ENCODE results near the gene HSD17B1. TPM values are rescaled to one million over a fixed set of nuclear protein-coding genes. Genes with fewer than 3 reads are reported as not detected.

The HSD17B1 gene
- total RNA-seq, 1 experiment from 2014 or later, result 0.60 TPM

- Histone ChIP-seq H3K9me3 (ENCODE audit: low read depth, low read length, poor library complexity, severe bottlenecking) (no peaks in the 10 kb centered on the region), H3K36me3 (ENCODE audit: insufficient read depth, low read length, poor library complexity, severe bottlenecking) (no peaks in the 10 kb centered on the region), H3K27ac (ENCODE audit: low read depth, low read length, poor library complexity, severe bottlenecking) (no peak overlapping the region), H3K4me1 (ENCODE audit: insufficient read depth, low read length, poor library complexity, severe bottlenecking) (peaks cover 29% of the 10 kb centered on the region), H3K27me3 (replicated peaks; ENCODE audit: insufficient read depth, low read depth, low read length, poor library complexity) (no peaks in the 10 kb centered on the region), H3K4me3 (ENCODE audit: low read depth, low read length, poor library complexity, severe bottlenecking) (no peak overlapping the region)
- CTCF ChIA-PET, result no interaction called here
- BruUV-seq (replicated peaks), result no TSS peak
- POLR2A ChIA-PET (ENCODE audit: low non-redundant PET), result no interaction called here
- TF ChIP-seq EZH2 (IDR thresholded peaks at IDR 0.05; ENCODE audit: borderline replicate concordance, low read depth, low read length, poor library complexity, severe bottlenecking), result no peak
- TF ChIP-seq CTCF (conservative IDR thresholded peaks at IDR 0.05; ENCODE audit: low read depth, low read length), result no peak
- no peak for DNase-seq (ENCODE audit: low spot score)
- intact Hi-C loops (cut with micrococcal nuclease; ENCODE audit: unreplicated experiment), result loop anchor here (10.0 kb wide), 1 partner anchor 208 kb away; no protein-coding TSS in a partner anchor
These were observed 30.4 kb upstream of the HSD17B1 start for GRCh38 chr17:42522263-42522790.

GRCh38 chr17:42522798-42523278 is 29.9 kb upstream of the HSD17B1 start:
- Histone ChIP-seq H3K9me3 (ENCODE audit: low read depth, low read length, poor library complexity, severe bottlenecking) (no peaks in the 10 kb centered on the region), H3K36me3 (ENCODE audit: insufficient read depth, low read length, poor library complexity, severe bottlenecking) (no peaks in the 10 kb centered on the region), H3K27ac (ENCODE audit: low read depth, low read length, poor library complexity, severe bottlenecking) (no peak overlapping the region), H3K4me3 (ENCODE audit: low read depth, low read length, poor library complexity, severe bottlenecking) (no peak overlapping the region), H3K27me3 (replicated peaks; ENCODE audit: insufficient read depth, low read depth, low read length, poor library complexity) (no peaks in the 10 kb centered on the region), H3K4me1 (ENCODE audit: insufficient read depth, low read length, poor library complexity, severe bottlenecking) (peaks cover 25% of the 10 kb centered on the region)
- no TSS peak for BruUV-seq (replicated peaks)
- TF ChIP-seq EZH2 (IDR thresholded peaks at IDR 0.05; ENCODE audit: borderline replicate concordance, low read depth, low read length, poor library complexity, severe bottlenecking), result no peak
- CTCF ChIA-PET, result no interaction called here
- DNase-seq (ENCODE audit: low spot score), result no peak
- intact Hi-C loops (cut with micrococcal nuclease; ENCODE audit: unreplicated experiment), result loop anchor here (10.0 kb wide), 1 partner anchor 208 kb away; no protein-coding TSS in a partner anchor
- POLR2A ChIA-PET (ENCODE audit: low non-redundant PET), result no interaction called here

GRCh38 chr17:42525221-42525620 is 27.5 kb upstream of the HSD17B1 start:
- CTCF ChIA-PET, result no interaction called here
- H3K27ac ChIP-seq (ENCODE audit: low read depth, low read length, poor library complexity, severe bottlenecking), result no peak overlapping the region
- no peaks in the 10 kb centered on the region for H3K9me3 ChIP-seq (ENCODE audit: low read depth, low read length, poor library complexity, severe bottlenecking)
- no peaks in the 10 kb centered on the region for H3K27me3 ChIP-seq (replicated peaks; ENCODE audit: insufficient read depth, low read depth, low read length, poor library complexity)
- no peak for DNase-seq (ENCODE audit: low spot score)
- no peaks in the 10 kb centered on the region for H3K36me3 ChIP-seq (ENCODE audit: insufficient read depth, low read length, poor library complexity, severe bottlenecking)
- TF ChIP-seq CTCF (conservative IDR thresholded peaks at IDR 0.05; ENCODE audit: low read depth, low read length), result no peak
- TF ChIP-seq EZH2 (IDR thresholded peaks at IDR 0.05; ENCODE audit: borderline replicate concordance, low read depth, low read length, poor library complexity, severe bottlenecking), result no peak
- POLR2A ChIA-PET (ENCODE audit: low non-redundant PET), result no interaction called here
- H3K4me1 ChIP-seq (ENCODE audit: insufficient read depth, low read length, poor library complexity, severe bottlenecking), result peaks cover 1% of the 10 kb centered on the region
- no peak overlapping the region for H3K4me3 ChIP-seq (ENCODE audit: low read depth, low read length, poor library complexity, severe bottlenecking)
- intact Hi-C loops (cut with micrococcal nuclease; ENCODE audit: unreplicated experiment), result loop anchor here (10.0 kb wide), 1 partner anchor 210 kb away; no protein-coding TSS in a partner anchor
- no TSS peak for BruUV-seq (replicated peaks)

- Histone ChIP-seq H3K9me3 (ENCODE audit: low read depth, low read length, poor library complexity, severe bottlenecking) (no peaks in the 10 kb centered on the region), H3K36me3 (ENCODE audit: insufficient read depth, low read length, poor library complexity, severe bottlenecking) (no peaks in the 10 kb centered on the region), H3K4me1 (ENCODE audit: insufficient read depth, low read length, poor library complexity, severe bottlenecking) (no peaks in the 10 kb centered on the region), H3K4me3 (ENCODE audit: low read depth, low read length, poor library complexity, severe bottlenecking) (no peak overlapping the region), H3K27me3 (replicated peaks; ENCODE audit: insufficient read depth, low read depth, low read length, poor library complexity) (no peaks in the 10 kb centered on the region), H3K27ac (ENCODE audit: low read depth, low read length, poor library complexity, severe bottlenecking) (no peak overlapping the region)
- intact Hi-C loops (cut with micrococcal nuclease; ENCODE audit: unreplicated experiment), result loop anchor here (10.0 kb wide), 1 partner anchor 211 kb away; no protein-coding TSS in a partner anchor
- no TSS peak for BruUV-seq (replicated peaks)
- TF ChIP-seq CTCF (conservative IDR thresholded peaks at IDR 0.05; ENCODE audit: low read depth, low read length), result no peak
- DNase-seq (ENCODE audit: low spot score), result no peak
- ChIA-PET POLR2A (ENCODE audit: low non-redundant PET) (no interaction called here), CTCF (no interaction called here)
These were observed 26.7 kb upstream of the HSD17B1 start for GRCh38 chr17:42526031-42526444.
